Renal pelvis (tissue), 4 donors: Measurements from ENCODE around the gene TMEM95. TPM values are rescaled to one million over a fixed set of nuclear protein-coding genes. Genes with fewer than 3 reads are reported as not detected.

Experiments
- DNase-seq: peaks from one replicate; pipeline ENCODE4 v3.0.0-alpha.2; 2013
- polyA plus RNA-seq, 3 donors: library from polyadenylated mRNA; unstranded; fragments of 120-200 nt; gene quantifications; one replicate each; pipeline ENCODE4 v1.2.1, GENCODE V29; 2013; ENCODE audit not compliant: insufficient read length in 3 of 3

The TMEM95 gene
- polyA plus RNA-seq, 3 donors, result not detected

GRCh38 chr17:7403977-7404736 lies 49.2 kb downstream of the TMEM95 start, which contains the start of gene TMEM256:
TSS of gene TMEM256 (minus strand) at chr17:7404097. CDS start at chr17:7404084, 13 bp downstream.
- DNase-seq, result peak; percentile 100

GRCh38 chr17:7404737-7405349 lies 49.9 kb downstream of the TMEM95 start:
- no peak for DNase-seq

GRCh38 chr17:7405350-7406234 lies 50.6 kb downstream of the TMEM95 start:
- no peak for DNase-seq

- no peak for DNase-seq
Observed at GRCh38 chr17:7406235-7406825, 51.4 kb downstream of the TMEM95 start.

Other genes starting within 250 kb of the TMEM95 start
- gene ASGR2, start 240.3 kb upstream of the TMEM95 start, polyA plus RNA-seq, result 1 to 10 TPM in 2 of 3 donors, under 1 TPM in 1; 0.92 to 2.5 (median 1.3) TPM
- 10 to 100 TPM in 1 of 3 donors, 1 to 10 TPM in 2; 8.1 to 10.6 (median 8.6) TPM for gene ASGR1, start 175.8 kb upstream of the TMEM95 start, polyA plus RNA-seq
- gene DLG4, start 135.3 kb upstream of the TMEM95 start, polyA plus RNA-seq, result 10 to 100 TPM; 32.1 to 39.7 (median 35.3) TPM
- 100 to 1,000 TPM; 488 to 565 (median 530) TPM for gene ACADVL, start 135.2 kb upstream of the TMEM95 start, polyA plus RNA-seq
- 10 to 100 TPM; 62.4 to 66.1 (median 64.6) TPM for gene DVL2, start 120.6 kb upstream of the TMEM95 start, polyA plus RNA-seq
- gene PHF23, start 115.7 kb upstream of the TMEM95 start, polyA plus RNA-seq, result 10 to 100 TPM; 59.0 to 72.3 (median 64.3) TPM
- gene GABARAP, start 112.7 kb upstream of the TMEM95 start, polyA plus RNA-seq, result 100 to 1,000 TPM; 456 to 505 (median 482) TPM
- 100 to 1,000 TPM; 145 to 149 (median 146) TPM for gene CTDNEP1, start 103.4 kb upstream of the TMEM95 start, polyA plus RNA-seq
- gene ELP5, start 102.9 kb upstream of the TMEM95 start, polyA plus RNA-seq, result 10 to 100 TPM; 53.8 to 63.4 (median 57.1) TPM
- gene CLDN7, start 92.7 kb upstream of the TMEM95 start, polyA plus RNA-seq, result 10 to 100 TPM; 45.0 to 67.5 (median 58.4) TPM
- 1 to 10 TPM; 1.8 to 3.7 (median 2.5) TPM for gene SLC2A4, start 73.4 kb upstream of the TMEM95 start, polyA plus RNA-seq
- gene YBX2, start 60.5 kb upstream of the TMEM95 start, polyA plus RNA-seq, result 1 to 10 TPM; 4.0 to 4.7 (median 4.2) TPM
- 100 to 1,000 TPM; 289 to 360 (median 348) TPM for gene EIF5A, start 47.5 kb upstream of the TMEM95 start, polyA plus RNA-seq
- 100 to 1,000 TPM in 1 of 3 donors, 10 to 100 TPM in 2; 96.6 to 102 (median 97.8) TPM for gene GPS2, start 39.8 kb upstream of the TMEM95 start, polyA plus RNA-seq
- gene NEURL4, start 25.8 kb upstream of the TMEM95 start, polyA plus RNA-seq, result 10 to 100 TPM; 32.4 to 37.7 (median 35.8) TPM
- 10 to 100 TPM in 1 of 3 donors, 1 to 10 TPM in 2; 7.0 to 10.2 (median 9.8) TPM for gene ACAP1, start 18.6 kb upstream of the TMEM95 start, polyA plus RNA-seq
- 10 to 100 TPM; 11.8 to 14.5 (median 13.1) TPM for gene KCTD11, start 3.0 kb upstream of the TMEM95 start, polyA plus RNA-seq
- gene TNK1, start 25.9 kb downstream of the TMEM95 start, polyA plus RNA-seq, result 1 to 10 TPM; 5.7 to 7.9 (median 6.1) TPM
- gene PLSCR3, start 39.4 kb downstream of the TMEM95 start, polyA plus RNA-seq, result 10 to 100 TPM; 37.4 to 45.5 (median 41.1) TPM
- gene TMEM256, start 48.9 kb downstream of the TMEM95 start, polyA plus RNA-seq, result 100 to 1,000 TPM in 1 of 3 donors, 10 to 100 TPM in 2; 83.2 to 104 (median 93.7) TPM
- gene NLGN2, start 52.7 kb downstream of the TMEM95 start, polyA plus RNA-seq, result 10 to 100 TPM; 27.6 to 31.3 (median 29.4) TPM
- not detected for gene SPEM1, start 65.2 kb downstream of the TMEM95 start, polyA plus RNA-seq
- not detected for gene SPEM2, start 70.5 kb downstream of the TMEM95 start, polyA plus RNA-seq
- not detected for gene SPEM3, start 73.7 kb downstream of the TMEM95 start, polyA plus RNA-seq
- gene TMEM102, start 80.3 kb downstream of the TMEM95 start, polyA plus RNA-seq, result 1 to 10 TPM; 4.4 to 5.5 (median 5.1) TPM
- 1 to 10 TPM; 5.9 to 6.7 (median 6.0) TPM for gene FGF11, start 84.4 kb downstream of the TMEM95 start, polyA plus RNA-seq
- gene CHRNB1, start 89.9 kb downstream of the TMEM95 start, polyA plus RNA-seq, result 10 to 100 TPM in 2 of 3 donors, 1 to 10 TPM in 1; 9.0 to 12.1 (median 10.7) TPM
- 10 to 100 TPM; 40.8 to 49.5 (median 47.1) TPM for gene ZBTB4, start 124.5 kb downstream of the TMEM95 start, polyA plus RNA-seq
- under 1 TPM; 0.20 to 0.67 (median 0.52) TPM for gene SLC35G6, start 126.3 kb downstream of the TMEM95 start, polyA plus RNA-seq
- 100 to 1,000 TPM; 142 to 149 (median 143) TPM for gene POLR2A, start 129.2 kb downstream of the TMEM95 start, polyA plus RNA-seq
- 10 to 100 TPM; 25.7 to 30.1 (median 28.2) TPM for gene TNFSF12, start 193.9 kb downstream of the TMEM95 start, polyA plus RNA-seq
- 10 to 100 TPM; 12.8 to 18.2 (median 13.5) TPM for gene TNFSF13, start 203.6 kb downstream of the TMEM95 start, polyA plus RNA-seq
- gene SENP3, start 206.8 kb downstream of the TMEM95 start, polyA plus RNA-seq, result 10 to 100 TPM; 61.2 to 77.8 (median 73.5) TPM
- 10 to 100 TPM; 58.8 to 76.9 (median 62.4) TPM for gene CD68, start 224.5 kb downstream of the TMEM95 start, polyA plus RNA-seq
- gene MPDU1, start 228.7 kb downstream of the TMEM95 start, polyA plus RNA-seq, result 100 to 1,000 TPM; 106 to 126 (median 123) TPM
- gene SOX15, start 234.9 kb downstream of the TMEM95 start, polyA plus RNA-seq, result 1 to 10 TPM; 3.7 to 4.9 (median 3.8) TPM